Heart left ventricle (tissue), 16 donors: ENCODE data around the gene ADGRG1. TPM values are rescaled to one million over a fixed set of nuclear protein-coding genes. Genes with fewer than 3 reads are reported as not detected.

Source experiments
- ATAC-seq, 4 donors: fragments of 200-7000 bp; cut with Tn5 transposase; one replicate each; pipeline ENCODE4 v1.9.1; 2020 to 2022; ENCODE audit warnings: moderate library complexity in 4 of 4, mild to moderate bottlenecking in 3 of 4, moderate number of reproducible peaks in 1 of 4
- DNase-seq, 5 donors: peaks; one replicate each; pipeline ENCODE4 v3.0.0-alpha.2; 2020
- H3K27ac ChIP-seq, 12 donors: fragments of 200-600 bp; sonication (generic) in 4 of 12; one replicate each; pipeline versions ENCODE4 v1.5.0 to v1.8.0; 2016 to 2022; ENCODE audit warnings: mild to moderate bottlenecking in 2 of 12
- H3K27me3 ChIP-seq, 9 donors: fragments of 200-600 bp; sonication (generic) in 2 of 9; one replicate each; pipeline versions ENCODE4 v1.5.1 to v1.8.0; 2016 to 2022; ENCODE audit warnings: mild to moderate bottlenecking in 3 of 9
- H3K36me3 ChIP-seq, 9 donors: fragments of 200-600 bp; sonication (generic) in 2 of 9; one replicate each; pipeline versions ENCODE4 v1.5.0 to v1.8.0; 2018 to 2022; ENCODE audit warnings: mild to moderate bottlenecking in 2 of 9
- H3K4me1 ChIP-seq, 12 donors: fragments of 200-600 bp; sonication (generic) in 4 of 12; one replicate each; pipeline versions ENCODE4 v1.5.0 to v1.8.0; 2016 to 2022; ENCODE audit warnings: mild to moderate bottlenecking in 3 of 12
- H3K4me3 ChIP-seq, 12 donors: fragments of 200-600 bp; sonication (generic) in 4 of 12; one replicate each; pipeline versions ENCODE4 v1.5.0 to v1.8.0; 2017 to 2022; ENCODE audit warnings: mild to moderate bottlenecking in 9 of 12, moderate library complexity in 4 of 12
- H3K9me3 ChIP-seq, 12 donors: fragments of 200-600 bp; sonication (generic) in 4 of 12; one replicate each; pipeline versions ENCODE4 v1.5.0 to v1.8.0; 2016 to 2022; ENCODE audit warnings: mild to moderate bottlenecking in 1 of 12
- POLR2A ChIP-seq, 2 donors: fragments of 450-650 bp; IDR thresholded peaks; one replicate each; pipeline ENCODE4 v1.6.1; 2017; ENCODE audit warnings: antibody characterized with exemption in 2 of 2, mild to moderate bottlenecking in 2 of 2, moderate library complexity in 2 of 2
- WGBS, 4 donors: extraction: QIAGEN DNeasy Blood & Tissue Kit in 2 of 4; methylation state at CpG; one replicate each; pipeline versions ENCODE4 v1.1.5 to v1.1.7; 2013 to 2018; 5-methylcytosine and 5-hydroxymethylcytosine counted together
- intact Hi-C, 10 donors: fragments of 100-400 bp; cut with DNase I; formaldehyde crosslinking; loops; one replicate each; pipeline versions ENCODE4 v1.11.1 to v1.14.2; 2022
- polyA plus RNA-seq, 2 donors: library from polyadenylated mRNA; stranded (reverse); fragments of 200-250 nt; gene quantifications; one replicate each; pipeline ENCODE4 v1.2.3, GENCODE V29; 2013
- total RNA-seq, 9 donors: library from RNA; depleted of rRNA in 2 of 9; stranded (reverse); fragments of >200 nt in 2 of 9; fragmentation: NEBNext Ultra II Directional in 3 of 9; extraction: Animal tissue kit (Norgen Biotek cat#: 25700) in 3 of 9; gene quantifications; one replicate each; pipeline versions ENCODE4 v1.1.0 to v1.2.4, GENCODE V29; 2016 to 2023
- TF ChIP-seq, protein P1 (sequence below), 12 donors: fragments of 200-600 bp; sonication (generic) in 4 of 12; IDR thresholded peaks; one replicate each; pipeline versions ENCODE4 v1.5.0 to v1.8.0; 2018 to 2022; ENCODE audit warnings: antibody characterized with exemption in 12 of 12, mild to moderate bottlenecking in 5 of 12
- donor health status: ischemic (EF 13 %, LVEDD 7.1; RV severe dilation, severe dysfunction).
- donor health status: healthy with polysubstance abuse.
- donor health status: DM: no; HTN: yes; CAD: no.
- donor health status: DM: no; HTN: no; CAD: no.
- donor health status: ischemic (EF 25% LVEDD 6.9; RV normal size, moderate dysfunction).
- donor health status: ischemic (EF 25% LVEDD 5.7; RV mildly dilated, moderate dysfunction).
- donor health status: healthy.
- donor health status: DM: yes; HTN: yes; CAD: no.
- donor health status: ischemic (EF 35%, LVEDD 5.7; RV mildly dilated, moderate dysfunction).
- donor health status: nonischemic (EF 11% LVEDD 7.7; RV severe dilation, severe dysfunction).
- donor health status: DM: yes; HTN: yes; CAD: no.
- donor health status: PGD.
- donor health status: ischemic (EF 29% LVEDD 5.4; RV normal size, mild dysfunction).
- donor health status: nonischemic (EF 23%, LVEDD 6.1; RV moderate dilation, normal function).

Gene ADGRG1
- total and polyA plus RNA-seq, 11 donors, result 14.1 to 65.2 (median 17.5) TPM

DNA sequence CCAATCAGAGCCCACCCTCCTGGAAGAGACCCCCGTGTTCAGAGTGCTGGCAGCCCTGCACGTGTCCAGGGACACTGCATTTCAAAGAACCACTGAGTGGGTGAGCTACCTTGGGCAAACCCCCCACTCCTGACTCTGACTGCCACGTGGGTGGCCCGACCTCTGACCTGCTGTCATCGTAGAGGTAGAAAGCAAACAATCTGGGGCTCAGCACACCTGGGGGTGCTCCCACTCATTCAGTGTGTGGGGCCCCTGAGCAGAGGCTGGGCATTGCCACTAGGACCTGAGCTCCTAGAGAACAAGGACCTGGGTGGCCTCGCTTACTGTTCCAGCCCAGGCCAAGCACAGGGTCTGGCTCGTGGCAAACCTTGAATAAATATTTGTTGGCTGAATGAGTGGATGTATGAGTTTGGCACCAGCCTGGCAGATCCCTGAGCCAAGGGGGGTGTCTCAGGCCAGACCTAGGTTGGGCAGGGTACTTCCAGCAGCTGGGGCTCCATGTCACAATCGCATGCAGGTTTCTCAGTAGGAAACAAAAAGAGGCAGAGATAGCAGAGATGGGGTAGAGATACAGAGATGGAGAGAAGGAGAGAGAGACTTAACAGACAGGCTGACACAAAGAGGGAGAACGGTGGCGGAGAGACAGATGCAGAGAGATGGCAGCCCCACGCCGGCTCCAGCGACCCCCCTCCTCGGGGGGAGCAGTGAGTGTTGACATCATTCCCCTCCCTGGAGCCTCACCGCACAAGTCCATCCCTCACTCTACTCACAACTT, 60.7 kb downstream of the ADGRG1 start:
- peaks cover 0 to 10% (median 0%) of the 10 kb centered on the region in 9 donors for H3K27me3 ChIP-seq
- intact Hi-C loops, result no loop called here
- WGBS, 4 donors, result 34 to 51% (median 40%) methylated on average over 15 of the region's 15 CpGs
- peak overlapping the region in 3 of 12 donors; percentile 39 to 53 (median 46) for H3K27ac ChIP-seq
- TF ChIP-seq POLR2A (IDR thresholded peaks at IDR 0.05), result no peak
- TF ChIP-seq, protein P1, sequence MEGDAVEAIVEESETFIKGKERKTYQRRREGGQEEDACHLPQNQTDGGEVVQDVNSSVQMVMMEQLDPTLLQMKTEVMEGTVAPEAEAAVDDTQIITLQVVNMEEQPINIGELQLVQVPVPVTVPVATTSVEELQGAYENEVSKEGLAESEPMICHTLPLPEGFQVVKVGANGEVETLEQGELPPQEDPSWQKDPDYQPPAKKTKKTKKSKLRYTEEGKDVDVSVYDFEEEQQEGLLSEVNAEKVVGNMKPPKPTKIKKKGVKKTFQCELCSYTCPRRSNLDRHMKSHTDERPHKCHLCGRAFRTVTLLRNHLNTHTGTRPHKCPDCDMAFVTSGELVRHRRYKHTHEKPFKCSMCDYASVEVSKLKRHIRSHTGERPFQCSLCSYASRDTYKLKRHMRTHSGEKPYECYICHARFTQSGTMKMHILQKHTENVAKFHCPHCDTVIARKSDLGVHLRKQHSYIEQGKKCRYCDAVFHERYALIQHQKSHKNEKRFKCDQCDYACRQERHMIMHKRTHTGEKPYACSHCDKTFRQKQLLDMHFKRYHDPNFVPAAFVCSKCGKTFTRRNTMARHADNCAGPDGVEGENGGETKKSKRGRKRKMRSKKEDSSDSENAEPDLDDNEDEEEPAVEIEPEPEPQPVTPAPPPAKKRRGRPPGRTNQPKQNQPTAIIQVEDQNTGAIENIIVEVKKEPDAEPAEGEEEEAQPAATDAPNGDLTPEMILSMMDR (IDR thresholded peaks at IDR 0.05), result no peak
- H3K4me3 ChIP-seq, result no peak overlapping the region
- ATAC-seq, result no peak
- no peaks in the 10 kb centered on the region for H3K9me3 ChIP-seq
- H3K36me3 ChIP-seq, result no peaks in the 10 kb centered on the region
- DNase-seq, result no peak
- H3K4me1 ChIP-seq, result peaks cover 0 to 16% (median 0%) of the 10 kb centered on the region in 12 donors

DNA sequence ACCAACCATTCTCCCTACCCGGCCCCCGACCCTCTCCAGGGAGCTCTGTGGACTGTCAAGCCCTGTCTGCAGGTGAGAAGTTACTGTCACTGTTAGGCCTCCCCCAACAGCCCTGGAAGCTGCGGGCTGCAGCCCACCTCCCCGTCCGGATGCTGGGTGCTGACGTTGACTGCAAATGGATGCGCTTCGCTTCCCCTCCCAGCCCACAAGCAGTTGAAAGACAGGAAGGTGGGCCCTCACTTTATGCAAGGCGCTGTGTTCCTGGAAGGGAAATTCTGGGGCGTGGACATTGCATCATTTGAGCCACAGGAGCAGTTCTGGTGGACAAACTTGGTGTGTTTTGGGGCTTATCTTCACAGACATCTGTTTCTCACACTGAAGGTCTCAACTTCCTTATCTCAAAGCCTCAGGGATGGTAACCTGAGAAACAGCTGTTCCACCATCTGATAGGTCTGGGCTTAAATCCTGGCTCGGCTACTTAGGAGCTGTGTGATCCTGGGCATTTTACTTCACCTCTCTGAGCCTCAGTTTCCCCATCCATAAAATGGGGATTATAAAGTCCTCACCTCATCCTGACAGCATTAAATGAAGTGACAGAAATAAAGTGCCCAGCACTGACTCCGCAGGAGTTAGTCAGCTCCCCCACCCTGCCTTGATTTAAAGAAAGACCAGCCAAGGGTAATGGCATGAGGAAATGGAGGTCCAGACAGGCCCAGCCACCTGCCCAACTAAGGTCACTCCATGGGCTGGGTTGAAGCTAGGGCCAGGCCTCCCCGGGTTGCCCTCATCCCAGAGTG, 61.5 kb downstream of the ADGRG1 start:
- no peak for TF ChIP-seq POLR2A (IDR thresholded peaks at IDR 0.05)
- TF ChIP-seq, protein P1 (IDR thresholded peaks at IDR 0.05), result no peak
- 30 to 60% (median 38%) methylated on average over 13 of the region's 13 CpGs for WGBS, 4 donors
- H3K27ac ChIP-seq, result peak overlapping the region in 4 of 12 donors; percentile 39 to 53 (median 44)
- peaks cover 0 to 10% (median 0%) of the 10 kb centered on the region in 9 donors for H3K27me3 ChIP-seq
- no peaks in the 10 kb centered on the region for H3K9me3 ChIP-seq
- H3K4me3 ChIP-seq, result no peak overlapping the region
- H3K4me1 ChIP-seq, result peaks cover 0 to 16% (median 0%) of the 10 kb centered on the region in 12 donors
- ATAC-seq (peak in 3 of 4 donors; percentile 33 to 92 (median 45)), DNase-seq (peak in 1 of 5 donors; percentile 45)
- intact Hi-C loops, result no loop called here
- H3K36me3 ChIP-seq, result no peaks in the 10 kb centered on the region

DNA sequence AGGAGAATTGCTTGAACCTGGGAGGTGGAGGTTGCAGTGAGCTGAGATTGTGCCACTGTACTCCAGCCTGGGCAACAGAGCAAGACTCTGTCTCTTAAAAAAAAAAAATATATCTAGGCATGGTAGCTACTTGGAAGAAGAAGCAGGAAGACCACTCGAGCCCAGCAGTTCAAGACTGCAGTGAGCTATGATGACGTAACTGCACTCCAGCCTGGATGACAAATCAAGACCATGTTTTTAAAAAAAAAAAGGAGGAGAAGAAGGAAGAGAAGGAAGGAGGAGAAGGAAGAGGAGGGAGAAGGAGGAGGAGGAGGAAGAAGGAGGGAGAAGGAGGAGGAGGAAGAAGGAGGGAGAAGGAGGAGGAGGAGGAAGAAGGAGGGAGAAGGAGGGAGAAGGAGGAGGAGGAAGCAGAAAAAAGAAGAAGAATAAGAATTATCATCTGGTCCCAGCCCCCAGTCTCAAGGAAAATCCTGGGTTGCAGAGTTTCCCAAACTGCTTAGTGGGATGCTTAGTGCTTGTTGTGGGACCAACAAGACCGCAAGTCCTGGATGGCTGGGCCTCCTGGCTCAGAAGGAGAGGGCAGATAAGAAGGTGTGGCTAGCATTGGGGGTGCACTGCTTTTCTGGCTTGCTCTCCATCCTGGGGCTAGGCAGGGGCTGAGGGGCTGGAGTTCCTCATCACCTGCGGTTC, 62.5 kb downstream of the ADGRG1 start:
- Histone ChIP-seq H3K4me3 (no peak overlapping the region), H3K36me3 (no peaks in the 10 kb centered on the region), H3K4me1 (peaks cover 0 to 16% (median 0%) of the 10 kb centered on the region in 12 donors), H3K9me3 (no peaks in the 10 kb centered on the region), H3K27me3 (peaks cover 0 to 10% (median 0%) of the 10 kb centered on the region in 9 donors), H3K27ac (no peak overlapping the region)
- 54 to 70% (median 68%) methylated on average over 3 to 4 of the region's 4 CpGs for WGBS, 4 donors
- intact Hi-C loops, result no loop called here
- ATAC-seq (no peak), DNase-seq (no peak)
- TF ChIP-seq, protein P1 (IDR thresholded peaks at IDR 0.05), result no peak
- TF ChIP-seq POLR2A (IDR thresholded peaks at IDR 0.05), result no peak
